Measurements from ENCODE around the gene MAPT.

DNA sequence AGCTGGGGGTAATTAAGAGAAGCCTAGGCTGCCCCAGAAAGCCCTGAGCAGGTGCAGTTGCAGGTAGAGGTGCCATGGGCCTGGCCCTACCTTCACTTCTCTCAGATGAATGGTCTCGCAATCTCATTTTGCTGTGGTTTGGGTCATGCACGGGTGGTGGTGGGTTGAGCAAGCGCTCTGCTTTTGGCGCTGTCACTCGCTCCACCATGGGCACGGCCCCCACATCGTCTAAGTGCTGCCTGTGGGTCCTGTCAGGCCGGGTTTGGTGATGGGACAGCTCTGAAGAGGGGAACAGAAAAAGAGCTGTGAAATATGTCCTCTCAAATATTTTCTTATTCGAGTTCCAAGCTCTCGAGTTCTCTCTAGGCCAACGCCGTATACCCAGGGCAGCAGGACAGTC is 144.6 kb downstream of the MAPT start:
- TF ChIP-seq, protein P1, sequence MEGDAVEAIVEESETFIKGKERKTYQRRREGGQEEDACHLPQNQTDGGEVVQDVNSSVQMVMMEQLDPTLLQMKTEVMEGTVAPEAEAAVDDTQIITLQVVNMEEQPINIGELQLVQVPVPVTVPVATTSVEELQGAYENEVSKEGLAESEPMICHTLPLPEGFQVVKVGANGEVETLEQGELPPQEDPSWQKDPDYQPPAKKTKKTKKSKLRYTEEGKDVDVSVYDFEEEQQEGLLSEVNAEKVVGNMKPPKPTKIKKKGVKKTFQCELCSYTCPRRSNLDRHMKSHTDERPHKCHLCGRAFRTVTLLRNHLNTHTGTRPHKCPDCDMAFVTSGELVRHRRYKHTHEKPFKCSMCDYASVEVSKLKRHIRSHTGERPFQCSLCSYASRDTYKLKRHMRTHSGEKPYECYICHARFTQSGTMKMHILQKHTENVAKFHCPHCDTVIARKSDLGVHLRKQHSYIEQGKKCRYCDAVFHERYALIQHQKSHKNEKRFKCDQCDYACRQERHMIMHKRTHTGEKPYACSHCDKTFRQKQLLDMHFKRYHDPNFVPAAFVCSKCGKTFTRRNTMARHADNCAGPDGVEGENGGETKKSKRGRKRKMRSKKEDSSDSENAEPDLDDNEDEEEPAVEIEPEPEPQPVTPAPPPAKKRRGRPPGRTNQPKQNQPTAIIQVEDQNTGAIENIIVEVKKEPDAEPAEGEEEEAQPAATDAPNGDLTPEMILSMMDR (conservative IDR thresholded peaks at IDR 0.05; ENCODE audit: low read depth, low read length) = no peak
- TF ChIP-seq EZH2 (IDR thresholded peaks at IDR 0.05; ENCODE audit: low read length, unreplicated experiment) (no peak), EZH2phosphoT487 (IDR thresholded peaks at IDR 0.05; ENCODE audit: borderline replicate concordance, low read length) (no peak)

Data from PC-3 (cell line).